ENCODE measurements around the gene MTHFD2. TPM values are rescaled to one million over a fixed set of nuclear protein-coding genes. Genes with fewer than 3 reads are reported as not detected.

The MTHFD2 gene
- total RNA-seq, 1 donor: 32.1 TPM

- no peaks in the 10 kb centered on the region for H3K4me1 ChIP-seq (ENCODE audit: insufficient read depth, low read length)
- no peaks in the 10 kb centered on the region for H3K27me3 ChIP-seq (ENCODE audit: insufficient read depth, low read length)
- no peak overlapping the region for H3K4me3 ChIP-seq (ENCODE audit: low read length)
- no peaks in the 10 kb centered on the region for H3K9me3 ChIP-seq (ENCODE audit: low read depth, low read length)
Measured at GRCh38 chr2:74259191-74259590, 60.8 kb downstream of the MTHFD2 start.

- Histone ChIP-seq H3K9me3 (ENCODE audit: low read depth, low read length) (no peaks in the 10 kb centered on the region), H3K4me3 (ENCODE audit: low read length) (no peak overlapping the region), H3K4me1 (ENCODE audit: insufficient read depth, low read length) (no peaks in the 10 kb centered on the region), H3K27me3 (ENCODE audit: insufficient read depth, low read length) (no peaks in the 10 kb centered on the region)
Measured at GRCh38 chr2:74259733-74260132, 61.3 kb downstream of the MTHFD2 start.

GRCh38 chr2:74260495-74260894, 62.1 kb downstream of the MTHFD2 start:
- Histone ChIP-seq H3K4me1 (ENCODE audit: insufficient read depth, low read length) (no peaks in the 10 kb centered on the region), H3K9me3 (ENCODE audit: low read depth, low read length) (no peaks in the 10 kb centered on the region), H3K4me3 (ENCODE audit: low read length) (no peak overlapping the region), H3K27me3 (ENCODE audit: insufficient read depth, low read length) (no peaks in the 10 kb centered on the region)

GRCh38 chr2:74261204-74261864, 62.9 kb downstream of the MTHFD2 start:
- Histone ChIP-seq H3K27me3 (ENCODE audit: insufficient read depth, low read length) (no peaks in the 10 kb centered on the region), H3K9me3 (ENCODE audit: low read depth, low read length) (no peaks in the 10 kb centered on the region), H3K4me1 (ENCODE audit: insufficient read depth, low read length) (no peaks in the 10 kb centered on the region), H3K4me3 (ENCODE audit: low read length) (no peak overlapping the region)

- Histone ChIP-seq H3K27me3 (ENCODE audit: insufficient read depth, low read length) (no peaks in the 10 kb centered on the region), H3K4me3 (ENCODE audit: low read length) (no peak overlapping the region), H3K4me1 (ENCODE audit: insufficient read depth, low read length) (peaks cover 4% of the 10 kb centered on the region), H3K9me3 (ENCODE audit: low read depth, low read length) (no peaks in the 10 kb centered on the region)
Measured at GRCh38 chr2:74262681-74263080, 64.3 kb downstream of the MTHFD2 start.

GRCh38 chr2:74264281-74264680, 65.9 kb downstream of the MTHFD2 start:
- no peaks in the 10 kb centered on the region for H3K27me3 ChIP-seq (ENCODE audit: insufficient read depth, low read length)
- peaks cover 6% of the 10 kb centered on the region for H3K4me1 ChIP-seq (ENCODE audit: insufficient read depth, low read length)
- H3K9me3 ChIP-seq (ENCODE audit: low read depth, low read length): no peaks in the 10 kb centered on the region
- no peak overlapping the region for H3K4me3 ChIP-seq (ENCODE audit: low read length)

- Histone ChIP-seq H3K4me1 (ENCODE audit: insufficient read depth, low read length) (peaks cover 6% of the 10 kb centered on the region), H3K4me3 (ENCODE audit: low read length) (no peak overlapping the region), H3K27me3 (ENCODE audit: insufficient read depth, low read length) (no peaks in the 10 kb centered on the region), H3K9me3 (ENCODE audit: low read depth, low read length) (no peaks in the 10 kb centered on the region)
Measured at GRCh38 chr2:74267068-74267467, 68.7 kb downstream of the MTHFD2 start.

Other genes with a start within 250 kb of the MTHFD2 start
- 21.0 TPM for gene TET3, start 213.7 kb upstream of the MTHFD2 start, total RNA-seq
- 12.7 TPM for gene BOLA3, start 50.7 kb upstream of the MTHFD2 start, total RNA-seq
- 286 TPM for gene MOB1A, start 19.7 kb upstream of the MTHFD2 start, total RNA-seq
- 6.7 TPM for gene SLC4A5, start 144.8 kb downstream of the MTHFD2 start, total RNA-seq
- 41.8 TPM for gene DCTN1, start 181.7 kb downstream of the MTHFD2 start, total RNA-seq
- 0.94 TPM for gene C2orf81, start 223.0 kb downstream of the MTHFD2 start, total RNA-seq
- 9.3 TPM for gene WDR54, start 223.1 kb downstream of the MTHFD2 start, total RNA-seq
- 0.31 TPM for gene RTKN, start 243.3 kb downstream of the MTHFD2 start, total RNA-seq